ENCODE data around the gene ARHGEF2. TPM values are rescaled to one million over a fixed set of nuclear protein-coding genes. Genes with fewer than 3 reads are reported as not detected.
A peak's percentile ranks its signal among the peaks of the same experiment; 100 is the strongest.

Gene ARHGEF2
- total RNA-seq, 2 donors from 2014 or later: 162 to 166 TPM

- Histone ChIP-seq H3K27me3 (replicated peaks; ENCODE audit: insufficient read depth) (no peaks in the 10 kb centered on the region), H3K4me1 (ENCODE audit: control insufficient read depth in 1 of 2, low read depth in 2 of 2) (peaks cover 37 to 58% of the 10 kb centered on the region in 2 donors), H3K27ac (peak within 1 kb of the TSS; percentile 82 to 88), H3K36me3 (peaks cover 27% of the 10 kb centered on the region), H3K9me3 (no peaks in the 10 kb centered on the region), H3K4me3 (peak within 1 kb of the TSS; percentile 91)
- peak; percentile 86 for DNase-seq (ENCODE audit: low spot score)
- ATAC-seq (ENCODE audit: insufficient number of reproducible peaks, low FRiP score, low read depth): peak; percentile 74
- TF ChIP-seq CTCF (IDR thresholded peaks at IDR 0.05): peak; percentile 23
These were observed 44.0 kb downstream of the ARHGEF2 start, which contains the start of gene KHDC4 for GRCh38 chr1:155934097-155934935. KHDC4 (minus strand) TSS chr1:155934413; CDS start chr1:155934373, 40 bp downstream.

GRCh38 chr1:155933591-155934096, 44.7 kb downstream of the ARHGEF2 start:
- DNase-seq (ENCODE audit: low spot score) (no peak), ATAC-seq (ENCODE audit: insufficient number of reproducible peaks, low FRiP score, low read depth) (no peak)
- TF ChIP-seq CTCF (IDR thresholded peaks at IDR 0.05): no peak
- H3K4me3 ChIP-seq: peak overlapping the region; percentile 91
- no peaks in the 10 kb centered on the region for H3K9me3 ChIP-seq
- H3K36me3 ChIP-seq: peaks cover 32% of the 10 kb centered on the region
- H3K27ac ChIP-seq: peak overlapping the region; percentile 82 to 88
- no peaks in the 10 kb centered on the region for H3K27me3 ChIP-seq (replicated peaks; ENCODE audit: insufficient read depth)
- peaks cover 37 to 52% of the 10 kb centered on the region in 2 donors for H3K4me1 ChIP-seq (ENCODE audit: control insufficient read depth in 1 of 2, low read depth in 2 of 2)

- TF ChIP-seq CTCF (IDR thresholded peaks at IDR 0.05): no peak
- peaks cover 37 to 45% of the 10 kb centered on the region in 2 donors for H3K4me1 ChIP-seq (ENCODE audit: control insufficient read depth in 1 of 2, low read depth in 2 of 2)
- DNase-seq (ENCODE audit: low spot score) (no peak), ATAC-seq (ENCODE audit: insufficient number of reproducible peaks, low FRiP score, low read depth) (no peak)
- H3K27ac ChIP-seq: peak overlapping the region; percentile 23 to 42
- peak overlapping the region; percentile 2 for H3K4me3 ChIP-seq
- no peaks in the 10 kb centered on the region for H3K9me3 ChIP-seq
- no peaks in the 10 kb centered on the region for H3K27me3 ChIP-seq (replicated peaks; ENCODE audit: insufficient read depth)
- peaks cover 42% of the 10 kb centered on the region for H3K36me3 ChIP-seq
These were observed 45.9 kb downstream of the ARHGEF2 start for GRCh38 chr1:155932487-155932886.

- Histone ChIP-seq H3K36me3 (peaks cover 46% of the 10 kb centered on the region), H3K4me3 (peak overlapping the region; percentile 38), H3K27ac (peak overlapping the region; percentile 23 to 42)
These were observed 46.3 kb downstream of the ARHGEF2 start for GRCh38 chr1:155932081-155932480.

More at GRCh38 chr1:155932081-155932480, 46.3 kb downstream of the ARHGEF2 start:
- H3K27me3 ChIP-seq (replicated peaks; ENCODE audit: insufficient read depth): no peaks in the 10 kb centered on the region
- peaks cover 37 to 45% of the 10 kb centered on the region in 2 donors for H3K4me1 ChIP-seq (ENCODE audit: control insufficient read depth in 1 of 2, low read depth in 2 of 2)
- no peak for TF ChIP-seq CTCF (IDR thresholded peaks at IDR 0.05)
- no peaks in the 10 kb centered on the region for H3K9me3 ChIP-seq
- no peak for DNase-seq (ENCODE audit: low spot score)
- ATAC-seq (ENCODE audit: insufficient number of reproducible peaks, low FRiP score, low read depth): no peak

Data from thoracic aorta (tissue), 2 donors.